ENCODE measurements around the gene S100A1.
"Not testable (repeated sequence)": the region's sequence is repeated elsewhere in the genome, so short reads cannot be mapped to it uniquely, and the experiment has no call there.

The S100A1 gene

DNA sequence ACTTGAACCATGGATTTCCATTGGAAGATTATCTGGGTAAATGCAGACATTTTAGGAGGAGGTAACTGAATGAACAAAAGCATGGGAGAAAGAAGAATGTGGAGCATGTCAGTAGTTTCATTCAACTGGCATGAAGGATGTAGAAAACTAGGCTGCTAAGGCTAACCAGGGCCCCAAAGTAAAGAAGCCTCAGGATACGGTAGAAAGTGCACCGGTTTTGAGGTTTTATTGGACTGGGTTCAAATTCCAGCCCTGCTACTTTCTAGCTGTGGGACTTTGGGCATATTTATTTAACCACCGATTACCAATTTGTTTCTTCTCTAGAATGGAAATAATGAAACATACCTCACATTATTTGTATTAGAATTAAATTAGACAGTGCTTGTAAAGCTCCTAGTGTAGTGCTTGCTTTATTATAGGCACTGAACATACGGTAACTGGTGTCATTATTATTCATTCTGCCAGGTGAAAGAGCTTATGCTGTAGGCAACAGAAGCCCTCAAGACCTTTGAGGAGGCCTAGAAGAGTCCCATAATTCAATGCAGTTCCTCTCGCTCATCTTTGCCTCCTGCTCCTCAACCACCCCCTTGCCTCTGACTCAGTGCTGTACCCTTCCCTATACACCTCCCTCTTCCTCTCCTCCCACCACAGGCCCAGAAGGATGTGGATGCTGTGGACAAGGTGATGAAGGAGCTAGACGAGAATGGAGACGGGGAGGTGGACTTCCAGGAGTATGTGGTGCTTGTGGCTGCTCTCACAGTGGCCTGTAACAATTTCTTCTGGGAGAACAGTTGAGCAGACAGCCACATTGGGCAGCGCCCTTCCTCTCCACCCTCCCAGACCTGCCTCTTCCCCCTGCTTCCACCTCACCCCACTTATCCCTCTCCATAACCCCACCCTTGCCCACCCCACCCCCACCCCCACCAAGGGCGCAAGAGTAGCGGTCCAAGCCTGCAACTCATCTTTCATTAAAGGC, 3.1 kb downstream of the S100A1 start:
- no peak for DNase-seq

GRCh38 chr1:153633161-153633753, 5.0 kb downstream of the S100A1 start:
- DNase-seq: no peak

- DNase-seq: peak; percentile 99
These were observed 5.8 kb downstream of the S100A1 start, which contains the start of gene CHTOP for GRCh38 chr1:153633754-153634665. Gene CHTOP, plus strand, starts transcription at chr1:153634066. Its CDS starts 2,523 bp downstream, at chr1:153636589.

- DNase-seq: no peak
These were observed 7.6 kb downstream of the S100A1 start for GRCh38 chr1:153635872-153636271.

- no peak for DNase-seq
These were observed 8.1 kb downstream of the S100A1 start for GRCh38 chr1:153636312-153636711.

DNA sequence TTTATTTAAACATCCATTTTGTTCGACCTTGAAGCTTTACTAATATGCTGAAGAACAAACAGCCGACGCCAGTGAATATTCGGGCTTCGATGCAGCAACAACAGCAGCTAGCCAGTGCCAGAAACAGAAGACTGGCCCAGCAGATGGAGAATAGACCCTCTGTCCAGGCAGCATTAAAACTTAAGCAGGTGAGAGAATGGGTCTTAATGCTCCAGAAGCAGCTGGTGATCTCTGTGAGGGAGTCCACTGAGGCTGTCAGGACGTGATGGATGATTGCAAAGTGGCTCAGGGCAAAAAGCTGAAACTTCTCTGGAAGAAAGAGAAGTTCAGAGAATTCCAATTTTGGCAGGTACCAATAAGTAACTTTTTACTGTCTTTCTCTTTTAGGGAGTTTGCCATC, 10.0 kb downstream of the S100A1 start:
- DNase-seq: no peak

DNA sequence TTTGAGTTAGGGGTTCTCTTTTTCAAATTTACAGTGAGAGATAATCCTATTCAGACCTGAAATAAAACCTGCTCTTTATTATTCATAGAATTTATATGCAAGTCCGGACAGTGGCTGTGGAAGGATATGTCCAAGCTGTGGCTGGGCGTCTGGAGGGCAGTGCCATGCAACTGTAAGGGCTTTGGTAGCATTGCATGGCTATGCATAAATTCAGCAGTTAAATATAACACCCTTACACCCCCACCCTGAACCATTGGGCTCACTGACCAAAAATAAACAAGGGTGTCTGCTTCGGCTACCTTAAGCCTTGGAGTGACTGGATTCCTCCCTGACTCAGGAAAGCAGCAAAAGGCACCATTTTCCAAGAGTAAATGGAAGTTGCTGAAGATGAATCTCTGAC, 11.0 kb downstream of the S100A1 start:
- DNase-seq: no peak

- not testable (repeated sequence) for DNase-seq
These were observed 12.0 kb downstream of the S100A1 start for GRCh38 chr1:153640213-153640612.

GRCh38 chr1:153640861-153641260, 12.6 kb downstream of the S100A1 start:
- no peak for DNase-seq

DNA sequence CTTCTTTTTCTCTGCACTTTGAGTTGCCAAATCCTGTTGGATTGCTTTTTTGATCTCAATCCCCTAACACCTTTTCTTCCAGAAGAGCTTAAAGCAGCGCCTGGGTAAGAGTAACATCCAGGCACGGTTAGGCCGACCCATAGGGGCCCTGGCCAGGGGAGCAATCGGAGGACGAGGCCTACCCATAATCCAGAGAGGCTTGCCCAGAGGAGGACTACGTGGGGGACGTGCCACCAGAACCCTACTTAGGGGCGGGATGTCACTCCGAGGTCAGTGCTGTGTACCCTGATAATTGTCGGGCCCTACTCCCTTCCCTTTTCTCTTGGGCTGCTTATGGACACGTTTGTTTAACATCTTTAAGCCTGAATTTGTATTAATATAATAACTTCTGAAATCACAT, 13.9 kb downstream of the S100A1 start:
- DNase-seq: no peak

DNA sequence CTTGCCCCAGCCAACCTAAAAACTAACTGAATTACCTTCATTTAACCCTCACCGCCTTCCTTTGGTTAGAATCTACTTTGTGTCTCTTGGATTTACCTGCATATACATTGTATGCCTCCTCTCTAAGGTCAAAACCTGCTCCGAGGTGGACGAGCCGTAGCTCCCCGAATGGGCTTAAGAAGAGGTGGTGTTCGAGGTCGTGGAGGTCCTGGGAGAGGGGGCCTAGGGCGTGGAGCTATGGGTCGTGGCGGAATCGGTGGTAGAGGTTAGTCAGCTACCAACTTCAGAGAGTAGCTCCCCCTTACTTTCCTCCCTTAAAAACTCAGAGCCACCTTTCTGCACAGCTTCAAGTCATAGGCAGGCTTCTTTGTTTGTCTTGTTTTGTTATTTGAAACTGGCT, 14.9 kb downstream of the S100A1 start:
- DNase-seq: no peak

DNA sequence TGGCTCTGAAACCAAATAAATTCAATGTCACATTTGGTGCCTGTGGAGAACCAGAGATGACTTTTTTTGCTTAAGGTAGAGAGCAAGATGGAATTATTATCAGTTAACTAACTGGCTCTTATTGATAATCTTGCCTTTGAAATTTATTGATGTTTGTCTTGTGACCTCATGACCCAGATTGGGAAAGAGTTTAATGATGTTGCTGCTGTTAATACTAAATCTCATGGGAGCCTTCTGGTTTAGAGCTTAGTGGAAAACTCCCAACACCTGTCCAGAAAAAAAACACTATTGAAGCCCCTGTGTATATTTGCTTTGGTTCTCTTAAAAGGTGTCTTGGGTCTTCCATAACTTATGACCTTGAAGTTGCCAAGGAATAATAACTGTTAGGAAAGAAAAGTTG, 15.6 kb downstream of the S100A1 start:
- DNase-seq: no peak

GRCh38 chr1:153646672-153647345, 18.6 kb downstream of the S100A1 start:
- DNase-seq: no peak

- no peak for DNase-seq
These were observed 19.1 kb downstream of the S100A1 start for GRCh38 chr1:153647346-153647714.

DNA sequence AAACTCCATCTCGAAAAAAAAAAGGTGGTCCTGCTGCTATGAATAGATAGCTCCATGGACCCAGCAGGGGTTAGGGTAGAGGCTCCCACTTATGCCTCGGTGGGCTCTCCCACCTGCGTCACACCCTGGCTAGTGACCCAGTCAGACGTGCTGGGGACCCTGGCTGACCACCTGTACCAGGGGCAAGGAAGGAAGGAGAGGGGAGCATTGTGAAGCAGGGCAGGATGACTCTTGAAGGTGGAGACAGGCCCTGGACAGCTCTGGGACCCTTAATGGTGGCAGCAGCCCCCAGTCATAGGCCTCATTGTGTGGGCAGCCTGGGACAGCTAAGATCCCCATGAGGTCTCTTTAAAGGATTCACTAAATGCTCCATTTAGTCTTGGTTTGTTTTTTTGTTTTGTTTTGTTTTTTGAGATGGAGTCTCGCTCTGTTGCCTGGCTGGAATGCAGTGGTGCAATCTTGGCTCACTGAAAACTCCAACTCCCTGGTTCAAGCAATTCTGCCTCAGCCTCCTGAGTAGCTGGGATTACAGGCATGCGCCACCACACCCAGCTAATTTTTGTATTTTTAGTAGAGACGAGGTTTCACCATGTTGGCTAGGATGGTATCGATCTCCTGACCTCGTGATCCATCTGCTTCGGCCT, 19.9 kb downstream of the S100A1 start:
- no peak for DNase-seq

- DNase-seq: peak; percentile 63
These were observed 21.1 kb downstream of the S100A1 start for GRCh38 chr1:153649137-153649862.

- DNase-seq: no peak
These were observed 21.6 kb downstream of the S100A1 start for GRCh38 chr1:153649863-153650235.

- DNase-seq: no peak
These were observed 23.5 kb downstream of the S100A1 start for GRCh38 chr1:153651771-153652170.

DNA sequence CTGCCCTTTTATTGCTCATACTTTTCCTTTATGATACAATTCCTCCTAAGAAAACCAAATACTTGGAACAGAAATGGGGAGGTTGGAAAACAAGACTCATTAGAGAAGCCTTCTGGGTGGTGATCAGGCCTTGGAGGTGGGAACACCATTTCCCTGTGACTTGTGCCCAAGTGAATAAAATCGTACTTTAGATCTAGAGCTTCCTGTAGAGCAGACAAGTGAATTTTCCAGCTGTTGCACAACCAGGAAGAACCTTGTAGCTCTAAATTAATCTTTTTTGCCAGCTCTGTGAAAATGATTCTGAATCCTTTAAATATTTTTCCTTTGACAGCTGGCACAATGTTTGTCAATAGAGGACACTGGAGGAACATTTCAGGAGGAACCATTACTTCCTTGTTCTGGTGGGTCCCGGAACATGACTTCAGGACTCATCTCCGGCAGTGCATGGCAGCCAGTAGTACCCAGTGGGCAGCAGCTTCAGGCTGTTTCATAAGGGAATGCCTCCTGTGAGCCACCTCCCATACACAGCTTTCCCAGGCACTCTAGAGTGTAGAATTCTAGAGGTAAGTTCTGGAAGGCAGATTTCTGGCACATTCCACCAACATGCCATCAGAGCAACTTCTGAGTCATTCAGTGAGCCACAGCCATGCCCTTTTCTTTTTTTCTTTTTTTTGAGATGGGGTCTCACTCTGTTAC, 24.7 kb downstream of the S100A1 start:
- no peak for DNase-seq

GRCh38 chr1:153655333-153655732, 27.1 kb downstream of the S100A1 start:
- no peak for DNase-seq
